ENCODE data around the gene FBXW5.

Gene FBXW5

DNA sequence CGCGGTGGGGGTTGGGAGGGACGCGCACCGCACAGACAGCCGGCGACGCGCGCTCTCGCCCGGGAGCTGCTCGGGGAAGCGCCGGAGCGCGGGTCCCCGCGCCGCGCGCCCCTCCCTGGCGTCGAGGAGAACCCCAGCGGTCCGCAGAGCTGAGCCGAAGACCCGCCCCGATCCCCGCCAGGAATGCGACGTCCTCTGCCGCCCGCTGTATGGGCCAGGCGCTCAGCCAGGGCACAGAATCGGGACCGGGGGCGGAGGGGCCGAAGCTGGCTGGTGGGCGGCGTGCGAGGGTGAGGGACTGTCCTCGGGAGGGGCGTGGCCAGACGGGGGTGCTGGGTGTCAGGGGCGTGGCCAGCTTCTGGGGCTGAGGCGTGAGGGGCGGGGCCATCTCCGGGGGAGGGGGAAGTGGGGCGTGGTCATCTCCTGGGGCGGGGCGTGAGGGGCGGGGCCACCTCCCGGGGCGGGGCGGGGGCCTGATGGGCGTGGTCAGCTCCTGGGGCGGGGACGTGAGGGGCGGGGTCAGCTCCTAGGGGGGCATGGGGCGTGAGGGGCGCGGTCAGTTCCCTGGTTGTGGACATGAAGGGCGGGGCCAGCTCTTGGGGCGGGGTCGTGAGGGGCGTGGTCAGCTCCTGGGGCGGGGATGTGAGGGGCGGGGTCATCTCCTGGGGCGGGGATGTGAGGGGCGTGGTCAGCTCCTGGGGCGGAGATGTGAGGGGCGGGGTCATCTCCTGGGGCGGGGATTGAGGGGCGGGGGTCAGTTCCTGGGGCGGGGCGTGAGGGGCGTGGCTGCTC is 33.7 kb upstream of the FBXW5 start:
- no peak for DNase-seq

DNA sequence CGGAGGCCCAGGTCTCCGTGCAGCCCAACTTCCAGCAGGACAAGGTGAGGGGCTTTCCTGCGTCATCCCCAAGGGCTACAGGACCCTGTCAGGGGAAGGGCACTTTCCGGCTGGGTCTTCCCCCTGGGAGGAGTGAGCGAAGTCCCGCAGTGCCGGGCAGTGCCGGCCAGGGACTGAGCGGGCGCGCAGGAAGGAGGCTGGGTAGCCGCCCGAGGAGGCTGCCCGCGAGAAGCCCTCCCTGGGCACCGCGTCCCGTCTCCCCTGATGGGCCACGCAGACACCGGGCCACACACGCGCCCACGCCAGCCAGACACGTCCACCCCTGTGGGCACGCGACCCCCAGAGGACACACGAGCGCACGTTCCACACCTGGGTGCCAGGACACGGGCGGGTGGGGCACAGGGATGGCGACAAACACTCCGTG is 33.1 kb upstream of the FBXW5 start:
- DNase-seq, result no peak

DNA sequence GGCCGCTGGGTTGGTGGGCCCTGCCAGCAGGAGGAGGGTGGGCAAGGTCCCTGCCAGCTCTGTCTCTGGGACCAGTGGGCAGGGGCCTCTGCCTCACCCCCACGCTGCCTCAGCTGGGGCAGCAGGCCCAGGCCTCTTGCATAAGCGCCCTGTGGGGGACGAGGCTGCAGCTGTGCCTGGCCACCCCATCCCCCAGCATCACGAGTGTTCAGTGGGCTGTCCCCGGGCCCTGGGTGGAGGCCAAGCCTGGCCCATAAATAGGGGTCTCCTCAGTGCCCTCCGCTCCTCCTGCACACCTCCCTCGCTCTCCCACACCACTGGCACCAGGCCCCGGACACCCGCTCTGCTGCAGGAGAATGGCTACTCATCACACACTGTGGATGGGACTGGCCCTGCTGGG is 32.7 kb upstream of the FBXW5 start, which contains the start of gene PTGDS:
Gene PTGDS (plus strand): TSS at position 282 of the 400 bp plus-strand sequence. CDS start 75 bp downstream, at position 357.
- no peak for DNase-seq

DNA sequence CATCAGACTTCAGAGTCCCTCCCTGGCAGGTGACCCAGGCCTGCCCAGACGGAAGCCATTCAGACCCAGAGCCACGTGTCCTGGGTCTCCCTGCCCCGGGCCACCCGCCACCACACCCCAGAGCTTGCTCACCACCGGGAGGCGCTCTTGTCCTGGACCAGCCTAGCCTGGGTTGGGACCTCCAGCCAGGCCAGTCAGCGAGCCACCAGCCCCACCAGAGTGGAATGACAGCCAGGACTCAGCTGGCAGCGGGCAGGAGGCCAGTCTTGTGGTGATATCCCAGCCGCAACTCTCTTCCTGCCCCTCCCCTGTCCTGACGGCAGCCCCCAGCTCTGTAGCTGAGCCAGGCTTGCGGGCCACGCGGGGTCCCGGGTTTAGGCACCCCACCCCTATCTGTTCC is 31.1 kb upstream of the FBXW5 start:
- no peak for DNase-seq

DNA sequence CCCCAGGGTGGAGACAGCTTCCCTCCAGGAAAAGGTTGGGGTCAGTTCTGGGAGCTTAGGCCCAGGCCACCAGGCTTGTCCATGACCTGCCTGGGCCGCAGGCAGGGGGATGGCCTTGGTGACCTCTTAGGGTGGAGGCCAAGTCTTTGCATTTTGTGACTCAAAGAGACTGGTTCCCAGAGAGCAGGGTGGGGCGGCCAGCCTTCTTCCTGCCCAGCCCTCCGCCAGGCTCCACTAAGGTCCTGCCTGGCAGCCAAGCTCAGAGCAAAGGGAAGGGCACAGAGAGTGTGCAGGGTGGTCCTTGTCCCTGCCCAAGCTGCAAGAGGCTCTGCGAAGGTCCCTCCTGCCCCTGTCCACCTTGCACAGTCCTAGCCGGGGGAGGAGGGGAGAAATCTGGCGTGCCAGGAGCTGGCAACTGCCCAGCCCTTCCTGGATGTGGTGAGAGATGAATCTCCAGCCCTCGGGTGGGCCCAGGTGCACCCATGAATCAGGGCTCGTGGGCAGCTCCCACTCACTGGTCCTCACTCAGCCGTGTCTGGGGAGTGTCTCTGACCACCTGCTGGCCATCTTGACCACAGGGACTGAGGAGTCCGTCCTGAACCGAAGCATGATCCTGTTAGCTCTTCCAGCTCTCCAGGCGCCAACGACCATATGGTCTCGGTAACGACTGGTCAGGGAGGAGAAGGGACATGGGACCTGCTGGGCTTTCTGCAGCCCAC is 30.4 kb upstream of the FBXW5 start:
- no peak for DNase-seq

DNA sequence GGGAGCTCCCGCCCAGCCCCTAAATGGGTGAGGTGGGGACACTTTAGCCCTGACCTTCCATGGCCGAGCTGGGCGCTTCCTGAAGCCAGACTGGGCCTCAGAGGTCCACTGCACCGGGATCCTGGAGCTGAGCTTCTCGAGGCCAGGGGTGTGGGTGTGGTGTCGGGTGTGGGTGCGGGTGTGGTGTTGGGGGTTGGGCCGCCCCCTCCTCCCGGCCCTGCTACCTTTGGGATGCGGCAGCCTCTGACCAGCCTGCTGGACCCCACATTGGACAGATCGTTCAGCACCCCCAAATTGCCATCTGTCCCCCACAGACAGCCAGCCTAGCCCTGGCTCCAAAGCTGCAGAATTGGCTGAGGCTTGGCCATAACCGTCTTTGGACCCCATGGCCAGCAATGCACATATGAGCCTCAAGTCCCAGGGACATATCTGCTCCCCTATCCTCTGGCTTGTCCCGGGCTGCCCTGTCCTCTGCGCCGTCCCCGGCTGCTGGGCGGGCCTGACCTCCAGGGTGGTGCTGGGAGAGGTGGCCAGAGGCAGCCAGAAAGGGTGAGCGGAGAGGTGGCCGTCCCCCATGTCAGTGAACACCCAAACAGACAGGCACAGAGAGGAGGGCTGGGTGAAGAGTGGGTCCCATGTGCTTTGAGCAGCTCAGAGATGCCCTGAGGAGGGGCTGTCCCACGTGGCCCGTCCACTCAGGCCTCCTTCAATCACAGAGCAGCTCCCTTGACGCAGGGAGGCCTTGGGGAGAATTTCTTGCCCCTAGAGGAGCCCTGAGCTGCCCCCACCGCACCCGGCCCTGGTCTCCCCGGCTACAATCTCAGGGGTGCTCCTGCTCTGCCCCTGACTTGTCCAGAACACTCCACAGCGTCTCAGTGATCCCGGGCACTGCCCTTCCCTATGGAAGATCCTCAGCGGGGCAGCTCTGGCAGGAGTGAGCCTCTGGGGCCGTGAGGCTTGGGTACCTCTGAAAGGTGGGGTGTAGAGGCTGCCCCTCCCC is 29.4 kb upstream of the FBXW5 start:
- no peak for DNase-seq

DNA sequence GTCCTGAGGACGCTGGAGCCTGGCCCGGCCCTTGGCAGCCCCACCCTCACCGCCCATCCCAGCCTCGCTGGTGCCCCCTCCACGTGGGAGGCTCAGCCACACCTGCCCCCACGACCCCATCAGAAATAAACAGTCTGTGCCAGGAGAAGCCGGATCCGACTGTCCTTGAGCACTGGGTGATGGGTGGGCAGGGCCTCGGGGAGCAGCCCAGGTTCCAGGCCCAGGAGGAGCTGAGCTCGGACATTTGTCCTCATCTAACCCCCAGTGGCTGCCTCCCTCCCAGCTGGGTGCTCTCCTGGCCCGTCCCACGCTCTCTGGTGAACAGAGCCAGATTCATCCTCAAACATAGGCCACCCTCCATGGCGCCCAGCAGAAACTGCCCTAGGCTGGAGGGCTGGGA is 28.2 kb upstream of the FBXW5 start:
- DNase-seq, result no peak

DNA sequence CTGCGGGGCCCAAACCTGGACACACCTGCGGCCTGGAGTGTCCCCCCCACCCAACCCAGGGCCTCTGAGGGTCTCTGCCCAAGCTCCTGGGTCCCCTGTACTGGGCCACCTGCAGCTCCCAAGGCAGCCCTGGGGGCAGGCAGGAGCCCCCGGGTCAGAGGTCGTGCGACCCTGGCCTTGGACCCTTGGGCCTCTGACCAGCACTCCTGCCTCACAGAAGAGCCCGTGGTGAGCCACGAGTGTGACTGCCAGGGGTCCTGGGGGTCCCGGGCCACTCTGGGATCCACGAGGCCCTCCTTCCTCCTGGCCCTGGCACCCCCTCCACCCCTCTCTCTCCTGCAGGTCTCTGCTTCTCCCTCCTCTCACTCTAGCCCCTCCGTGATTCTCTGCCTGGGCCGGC is 27.8 kb upstream of the FBXW5 start:
- DNase-seq, result no peak

DNA sequence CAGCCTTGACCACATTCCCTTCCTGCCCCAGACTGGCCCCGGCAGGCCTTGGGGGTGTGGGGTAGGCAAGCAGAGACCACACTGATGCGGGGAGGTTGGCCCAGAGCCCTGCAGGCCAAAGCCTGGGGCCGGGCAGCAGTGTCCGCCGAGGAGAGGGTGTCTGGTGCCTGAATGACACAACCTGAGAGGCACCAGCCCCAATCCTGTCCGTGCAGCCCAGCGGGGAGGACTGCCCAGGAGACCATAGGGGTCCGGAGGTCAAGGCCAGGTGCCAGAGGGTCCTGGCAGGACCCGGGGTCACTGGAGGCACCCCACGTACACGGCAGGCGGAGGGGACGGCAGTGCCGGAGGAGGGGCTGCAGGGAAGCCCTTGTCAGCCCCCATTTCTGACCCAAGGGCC is 27.2 kb upstream of the FBXW5 start:
- no peak for DNase-seq

DNA sequence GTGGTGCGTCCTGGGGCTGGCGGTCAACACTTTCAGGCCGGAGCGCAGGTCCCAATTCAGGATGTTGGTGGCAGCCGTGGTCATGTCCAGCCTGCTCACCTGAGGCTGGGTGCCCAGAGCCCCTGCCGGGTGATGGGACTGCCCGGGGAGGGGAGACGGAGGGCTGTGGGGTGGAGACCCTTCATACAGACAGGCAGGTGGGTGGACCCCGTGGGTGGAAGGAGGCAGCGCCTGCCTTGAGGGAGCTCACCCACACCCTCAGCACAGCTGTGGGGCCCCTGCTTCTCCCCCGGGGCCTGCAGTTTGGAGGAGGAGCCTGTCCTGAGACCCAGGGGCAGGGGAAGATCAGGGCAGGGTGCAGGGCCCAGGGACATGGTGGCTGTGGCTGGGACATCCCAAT is 25.8 kb upstream of the FBXW5 start:
- no peak for DNase-seq

DNA sequence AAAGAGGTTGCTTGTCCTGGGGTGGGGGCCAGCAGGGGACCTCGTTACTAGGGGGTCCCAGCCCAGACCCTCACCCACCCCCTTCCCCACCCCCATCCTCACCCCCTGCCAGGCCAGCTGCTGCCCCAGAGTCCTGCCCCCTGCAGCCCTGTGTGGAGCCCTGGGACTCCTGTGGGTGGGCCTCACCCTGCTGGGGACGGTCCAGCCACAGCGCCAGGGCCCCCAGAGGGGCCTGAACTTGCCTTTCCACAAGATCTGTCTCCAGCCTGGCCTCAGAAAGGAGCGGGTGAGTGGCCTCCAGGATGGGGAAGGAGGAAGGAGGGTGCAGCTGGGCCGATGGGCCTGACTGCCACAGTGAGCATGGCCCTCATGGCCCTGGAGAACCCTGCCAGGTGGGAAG is 25.2 kb upstream of the FBXW5 start:
- DNase-seq, result no peak

DNA sequence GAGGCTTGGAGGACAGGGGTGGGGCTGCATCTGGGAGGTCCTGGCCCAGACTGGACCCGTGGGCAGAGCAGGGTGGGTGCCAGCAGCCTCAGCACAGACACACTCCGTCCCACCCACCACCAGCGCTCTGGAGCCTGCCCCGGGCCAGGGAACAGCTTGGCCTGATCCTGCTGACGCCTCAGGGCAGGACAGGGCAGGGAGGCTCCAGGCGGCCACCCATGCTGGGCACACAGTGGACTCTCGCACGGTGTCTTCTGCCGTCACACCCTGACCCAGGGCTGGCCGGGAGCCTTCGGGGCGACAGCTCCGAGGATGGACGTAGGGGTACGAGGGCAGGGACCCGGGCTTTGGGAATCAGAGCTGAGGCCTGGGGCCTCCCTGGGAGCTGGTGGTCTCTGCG is 24.6 kb upstream of the FBXW5 start:
- DNase-seq, result no peak

DNA sequence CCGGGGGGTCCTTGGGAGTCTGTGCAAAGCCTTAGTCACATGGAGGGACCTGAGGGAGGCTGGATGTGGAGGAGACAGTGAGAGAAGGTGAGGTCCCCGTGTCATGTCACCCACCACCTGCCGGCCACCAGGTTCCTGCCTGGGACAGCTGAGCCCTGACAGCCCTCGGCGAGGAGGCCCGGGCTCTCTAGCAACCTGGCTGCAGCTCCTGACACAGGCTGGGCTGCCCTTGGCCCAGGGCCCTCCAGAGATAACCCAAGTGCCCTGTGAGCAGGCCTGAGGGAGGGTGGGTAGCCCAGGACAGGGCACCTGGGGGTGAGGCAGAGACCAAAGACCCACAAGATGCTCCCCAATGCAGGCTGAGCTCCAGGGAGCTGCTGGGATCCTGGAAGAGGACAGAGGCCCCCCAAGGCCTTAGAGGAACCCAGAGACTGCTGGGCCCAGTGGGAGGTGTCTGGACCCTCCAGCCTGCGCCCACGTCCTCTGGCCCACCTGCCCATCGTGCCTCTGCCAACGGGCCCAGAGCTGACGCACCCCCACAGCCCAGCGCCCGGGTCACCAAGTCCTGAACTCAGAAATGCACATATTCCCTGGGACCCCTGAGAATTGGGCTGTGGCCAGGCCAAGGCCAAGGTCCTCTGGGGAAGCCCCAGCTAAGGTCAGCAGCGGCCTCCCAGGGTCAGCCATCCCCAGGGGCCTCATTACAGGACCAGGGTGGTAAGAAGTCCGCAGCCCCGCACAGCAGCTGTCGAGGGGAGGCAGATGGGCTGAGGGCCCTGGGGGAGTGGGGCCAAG is 24.0 kb upstream of the FBXW5 start:
- no peak for DNase-seq

DNA sequence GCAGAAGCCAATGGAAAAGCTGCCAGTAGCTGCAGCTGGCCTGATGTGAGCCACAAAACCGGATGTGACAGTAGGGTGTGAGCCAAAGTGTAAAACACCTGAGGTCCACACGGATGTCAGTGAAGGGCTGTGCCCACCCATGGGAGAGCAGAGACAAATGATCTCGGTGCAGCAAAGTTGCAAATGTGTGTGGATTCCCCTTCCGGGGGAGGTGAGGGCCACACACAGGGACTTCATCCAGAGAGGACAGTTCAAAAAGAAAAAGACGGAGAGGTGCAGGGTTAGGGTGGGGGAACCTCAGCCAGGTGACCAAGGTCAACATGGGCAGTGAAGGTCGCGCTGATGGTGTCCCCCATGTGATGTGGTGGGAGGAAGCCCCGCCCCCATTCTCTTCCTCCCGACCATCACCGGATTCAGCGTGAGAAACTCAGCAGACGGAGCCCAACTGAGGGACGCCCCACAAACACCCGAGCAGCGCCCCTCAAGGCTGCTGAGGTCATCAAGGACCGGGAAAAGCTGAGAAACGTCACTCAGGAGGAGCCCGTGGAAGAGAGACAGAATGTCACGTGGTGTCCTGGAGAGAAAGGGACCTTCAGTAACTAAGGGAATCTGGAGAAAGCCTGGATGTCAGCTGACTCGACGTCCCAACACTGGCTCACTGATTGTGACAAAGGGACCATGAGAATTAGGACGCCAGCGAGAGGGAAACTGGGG is 21.4 kb upstream of the FBXW5 start:
- no peak for DNase-seq

DNA sequence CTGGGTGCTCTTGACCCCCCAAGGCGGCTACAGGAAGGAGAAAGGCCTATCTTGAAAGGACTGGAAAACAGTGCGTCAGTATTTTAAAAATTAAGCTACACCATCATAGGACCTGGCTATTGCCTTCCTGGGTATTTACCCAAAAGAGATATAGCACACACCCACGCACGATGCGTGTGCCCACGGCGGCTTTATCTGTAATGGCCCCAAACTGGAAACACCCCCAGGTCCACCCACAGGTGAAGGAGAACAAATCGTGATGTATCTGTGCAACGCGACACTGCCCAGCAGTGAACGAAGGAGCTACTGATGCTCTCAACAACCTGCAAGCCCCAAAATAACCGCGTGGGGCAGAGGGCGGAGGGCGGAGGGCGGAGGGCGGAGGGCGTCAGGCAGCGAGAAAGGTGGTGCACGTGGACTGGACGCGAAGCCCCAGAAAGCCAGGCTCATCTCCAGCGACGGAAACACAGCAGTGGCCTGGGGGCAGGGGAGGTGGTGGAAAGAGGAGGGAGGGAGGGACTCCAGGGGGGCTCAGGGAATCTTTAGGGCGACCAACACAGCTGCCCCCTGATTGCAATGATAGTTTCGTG is 20.4 kb upstream of the FBXW5 start:
- DNase-seq, result no peak

DNA sequence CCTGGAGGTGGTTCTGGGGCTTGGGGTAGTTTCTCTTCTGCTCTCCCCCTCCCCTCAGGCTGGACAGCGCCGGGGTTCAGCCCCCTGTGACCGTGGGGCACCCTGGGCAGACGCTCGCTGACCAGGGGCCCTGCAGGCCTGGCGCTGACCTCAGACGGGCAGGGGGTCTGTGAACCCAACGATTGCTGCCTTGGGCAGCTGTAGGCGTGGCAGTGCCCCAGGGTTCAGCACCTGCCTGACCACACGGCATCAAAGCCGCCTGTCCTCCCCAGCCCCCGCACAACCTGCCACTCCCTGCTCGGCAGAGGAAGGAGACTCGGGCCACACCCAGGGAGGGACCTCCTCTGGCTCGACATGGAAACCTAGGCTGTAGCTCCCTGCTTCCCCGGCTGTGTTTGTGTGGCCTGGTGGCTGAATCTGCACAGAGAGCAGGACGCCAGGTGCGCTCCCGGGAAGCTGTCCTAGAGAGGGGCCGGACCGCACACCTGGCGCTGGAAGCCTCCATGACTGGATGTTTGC is 19.7 kb upstream of the FBXW5 start:
- DNase-seq, result no peak

DNA sequence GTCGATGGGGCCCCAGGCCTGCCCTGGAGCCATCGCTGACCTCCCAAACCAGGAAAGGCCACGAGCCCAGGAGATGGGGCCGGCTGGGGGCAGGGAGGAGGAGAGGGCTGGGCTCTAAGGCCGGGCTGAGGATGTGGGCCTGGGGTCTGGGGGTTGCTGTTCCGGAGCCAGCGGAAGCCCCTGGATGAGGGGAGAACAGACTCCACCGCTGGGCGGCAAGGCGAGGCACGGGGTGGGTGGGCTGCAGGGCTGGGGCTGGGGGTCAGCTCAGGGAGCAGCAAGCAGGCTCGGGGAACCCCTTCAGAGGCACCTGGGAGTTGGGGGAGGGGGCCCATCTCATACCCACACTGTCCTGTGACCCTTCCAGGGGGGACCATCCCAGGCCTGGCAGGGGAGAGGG is 19.2 kb upstream of the FBXW5 start:
- no peak for DNase-seq

DNA sequence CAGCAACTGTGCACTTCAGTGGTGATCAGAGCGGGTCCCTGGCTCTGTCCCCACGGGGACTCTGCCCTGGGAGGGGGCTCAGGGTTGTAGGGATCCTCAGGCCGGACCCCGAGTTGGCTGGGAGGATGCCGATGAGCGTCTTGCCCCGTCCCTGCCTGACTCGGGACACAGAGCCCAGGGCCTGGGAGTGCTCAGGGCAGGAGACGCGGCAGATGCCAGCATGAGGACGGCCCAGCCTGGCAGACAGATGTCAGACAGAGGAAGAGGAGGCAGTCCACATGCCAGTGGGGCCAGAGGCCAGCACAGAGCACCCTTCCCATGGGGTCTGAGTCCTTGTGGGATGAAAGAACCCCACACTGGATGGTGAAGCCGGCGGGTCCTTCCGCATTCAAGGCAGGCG is 18.8 kb upstream of the FBXW5 start:
- DNase-seq, result no peak

DNA sequence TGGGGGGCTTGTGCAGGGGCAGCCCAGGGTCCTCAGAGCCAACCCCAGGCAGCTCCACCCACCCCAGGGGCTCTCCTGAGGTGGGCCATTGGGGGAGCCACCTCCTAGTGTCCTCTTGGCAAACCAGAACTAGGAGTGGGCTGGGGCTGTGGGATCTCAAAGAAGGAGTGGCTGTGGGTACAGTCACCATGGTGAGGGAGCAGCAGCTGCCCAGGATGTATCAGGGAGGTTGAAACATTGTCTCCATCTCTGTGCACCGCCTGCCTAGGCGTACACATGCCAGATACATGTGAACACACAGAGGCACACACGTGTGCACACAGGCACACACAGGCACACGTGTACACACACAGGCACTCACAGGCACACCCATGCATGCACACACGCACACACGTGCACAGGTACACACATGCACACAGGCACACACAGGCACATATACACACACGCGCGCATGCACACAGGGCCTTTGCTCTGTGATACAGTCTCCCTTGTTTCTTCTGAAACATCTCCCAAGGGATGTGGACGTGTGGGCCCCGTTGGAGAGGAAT is 18.2 kb upstream of the FBXW5 start:
- DNase-seq, result no peak

DNA sequence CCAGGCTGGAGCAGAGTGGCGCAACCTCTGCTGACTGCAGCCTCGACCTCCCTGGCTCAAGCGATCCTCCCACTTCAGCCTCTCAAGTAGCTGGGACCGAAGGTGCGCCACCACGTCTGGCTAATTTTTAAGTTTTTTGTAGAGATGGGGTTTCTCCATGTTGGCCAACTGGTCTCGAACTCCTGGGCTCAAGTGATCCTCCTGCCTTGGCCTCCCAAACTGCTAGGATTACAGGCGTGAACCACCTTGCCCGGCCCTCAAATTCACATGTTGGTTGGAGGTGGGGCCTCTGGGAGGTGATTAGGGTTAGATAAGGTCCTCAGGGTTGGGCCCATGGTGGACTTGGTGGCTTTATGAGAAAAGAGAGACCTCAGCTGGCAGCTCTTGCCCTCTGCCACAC is 17.6 kb upstream of the FBXW5 start:
- no peak for DNase-seq
